ENCODE results near the gene GALE.

GRCh38 chr1:23784846-23785245 is 15.7 kb downstream of the GALE start:
- no peak for TF ChIP-seq CTCF (conservative IDR thresholded peaks at IDR 0.05 in 1 of 2, IDR thresholded peaks at IDR 0.05 in 1 of 2; ENCODE audit: low read depth in 1 of 2, low read length in 2 of 2)
- TF ChIP-seq EZH2 (IDR thresholded peaks at IDR 0.05; ENCODE audit: low read length, missing control alignments) = no peak
